Gastrocnemius medialis (tissue), 4 donors: ENCODE data around the gene HSPA8.

Experiments used
- CTCF ChIP-seq, 5 experiments: fragments of 450-650 bp in 3 of 5; fragments of 200-600 bp in 2 of 5; sonication (generic) in 2 of 5; IDR thresholded peaks in 4 of 5; conservative IDR thresholded peaks in 1 of 5; 1 replicate in 4 of 5; 2 replicates in 1 of 5; pipeline ENCODE4 v1.5.1; 2016 to 2019; ENCODE audit warnings: antibody characterized with exemption in 5 of 5, mild to moderate bottlenecking in 3 of 5, moderate library complexity in 3 of 5
- POLR2A ChIP-seq, 2 donors: fragments of 450-650 bp; IDR thresholded peaks; one replicate each; pipeline ENCODE4 v1.6.1; 2017; ENCODE audit warnings: antibody characterized with exemption in 2 of 2, mild to moderate bottlenecking in 2 of 2, moderate library complexity in 2 of 2

- no peak for TF ChIP-seq CTCF (IDR thresholded peaks at IDR 0.05 in 4 of 5, conservative IDR thresholded peaks at IDR 0.05 in 1 of 5)
- TF ChIP-seq POLR2A (IDR thresholded peaks at IDR 0.05) = no peak
Measured at GRCh38 chr11:123062892-123063825, 1.2 kb upstream of the HSPA8 start.
